Fibroblast of upper back skin (primary cell): Measurements from ENCODE around the gene MRFAP1.
"Not testable (repeated sequence)": the region's sequence is repeated elsewhere in the genome, so short reads cannot be mapped to it uniquely, and the experiment has no call there.

Experiments used
- DNase-seq: peaks from one replicate; pipeline ENCODE4 v3.0.0-alpha.2; 2013

MRFAP1 gene

GRCh38 chr4:6672541-6673190 lies 32.2 kb downstream of the MRFAP1 start:
- not testable (repeated sequence) for DNase-seq

DNA sequence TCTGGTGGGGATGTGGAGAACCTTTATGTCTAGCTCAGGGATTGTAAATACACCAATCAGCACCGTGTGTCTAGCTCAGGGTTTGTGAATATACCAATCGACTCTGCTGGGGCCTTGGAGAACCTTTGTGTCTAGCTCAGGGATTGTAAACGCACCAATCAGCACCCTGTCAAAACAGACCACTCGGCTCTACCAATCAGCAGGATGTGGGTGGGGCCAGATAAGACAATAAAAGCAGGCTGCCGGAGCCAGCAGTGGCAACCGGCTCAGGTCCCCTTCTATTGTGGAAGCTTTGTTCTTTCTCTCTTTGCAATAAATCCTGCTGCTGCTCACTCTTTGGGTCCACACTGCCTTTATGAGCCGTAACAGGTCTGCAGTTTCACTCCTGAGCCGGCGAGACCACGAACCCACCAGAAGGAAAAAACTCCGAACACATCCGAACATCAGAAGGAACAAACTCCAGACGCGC lies 32.7 kb downstream of the MRFAP1 start:
- DNase-seq: peak; percentile 35

GRCh38 chr4:6673660-6674499 lies 33.4 kb downstream of the MRFAP1 start:
- DNase-seq: peak; percentile 96

DNA sequence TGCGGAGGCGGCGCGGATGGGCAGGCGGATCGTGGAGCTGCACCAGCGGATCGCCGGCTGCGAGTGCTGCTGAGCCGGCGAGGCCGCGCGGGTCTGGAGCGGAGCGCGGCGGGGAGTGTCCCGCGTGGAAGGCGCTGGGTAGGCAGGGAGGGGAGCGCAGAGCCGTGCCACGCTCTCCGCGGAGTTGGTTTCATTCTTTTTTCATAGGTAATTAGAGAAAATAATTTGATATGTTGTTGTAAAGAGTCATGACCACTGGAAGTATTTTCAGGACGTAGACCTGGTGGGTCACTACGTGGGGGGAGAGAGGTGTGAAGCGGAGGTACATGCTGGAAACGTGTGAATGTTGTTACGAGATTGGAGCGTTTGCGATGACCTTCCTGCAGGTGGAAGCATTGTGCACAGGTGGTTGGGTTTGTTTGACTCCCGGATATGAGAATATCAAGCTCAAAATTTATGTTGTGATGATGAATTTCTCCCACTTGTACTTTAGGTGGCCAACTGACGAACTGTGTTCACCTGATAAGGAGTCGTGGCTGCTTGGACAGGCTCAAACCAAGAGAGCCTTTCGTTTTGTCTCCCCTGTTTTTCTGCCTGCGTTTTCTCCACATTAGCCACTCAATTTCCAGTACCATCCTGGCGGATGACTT lies 34.1 kb downstream of the MRFAP1 start:
- peak; percentile 24 for DNase-seq

- DNase-seq: no peak
Measured at GRCh38 chr4:6676722-6677558, 36.5 kb downstream of the MRFAP1 start.

GRCh38 chr4:6680372-6681034 lies 40.0 kb downstream of the MRFAP1 start:
- DNase-seq: no peak

GRCh38 chr4:6681191-6681590 lies 40.7 kb downstream of the MRFAP1 start:
- no peak for DNase-seq

DNA sequence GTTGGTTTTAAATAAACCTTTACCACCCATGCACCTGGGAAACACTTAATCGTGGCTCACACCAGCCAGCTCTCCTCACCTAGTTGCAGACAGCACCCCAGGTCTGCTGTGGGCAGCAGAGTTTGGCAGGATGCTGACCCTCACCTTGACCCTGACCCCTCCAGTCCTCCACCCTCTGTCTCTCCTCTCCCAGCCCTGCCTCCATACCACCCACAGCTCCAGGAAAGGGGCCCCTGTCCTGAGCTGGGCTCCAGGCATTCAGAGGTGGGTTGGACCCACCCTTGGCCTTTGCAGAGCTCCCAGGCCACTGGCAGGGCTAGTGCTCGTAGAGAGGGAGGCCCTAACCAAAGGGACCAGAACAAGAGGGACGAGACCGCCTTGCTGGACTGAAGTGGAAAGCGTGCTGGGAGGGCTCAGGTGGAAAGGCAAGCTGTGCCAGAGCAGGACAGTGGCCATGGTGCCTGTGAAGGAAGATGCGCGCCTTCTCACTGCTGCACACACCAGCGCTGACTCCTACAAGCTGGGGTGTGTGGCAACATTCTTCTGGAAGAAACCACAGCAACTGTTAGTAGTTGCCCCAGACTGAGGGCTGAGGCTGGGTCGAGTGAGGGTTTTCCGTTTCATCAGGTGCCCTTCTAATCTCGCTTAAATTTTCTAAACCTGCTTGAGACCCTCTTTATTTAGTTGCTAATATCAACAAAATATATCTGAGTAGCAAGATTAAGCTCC lies 42.5 kb downstream of the MRFAP1 start:
- no peak for DNase-seq

GRCh38 chr4:6684656-6685055 lies 44.2 kb downstream of the MRFAP1 start:
- no peak for DNase-seq

DNA sequence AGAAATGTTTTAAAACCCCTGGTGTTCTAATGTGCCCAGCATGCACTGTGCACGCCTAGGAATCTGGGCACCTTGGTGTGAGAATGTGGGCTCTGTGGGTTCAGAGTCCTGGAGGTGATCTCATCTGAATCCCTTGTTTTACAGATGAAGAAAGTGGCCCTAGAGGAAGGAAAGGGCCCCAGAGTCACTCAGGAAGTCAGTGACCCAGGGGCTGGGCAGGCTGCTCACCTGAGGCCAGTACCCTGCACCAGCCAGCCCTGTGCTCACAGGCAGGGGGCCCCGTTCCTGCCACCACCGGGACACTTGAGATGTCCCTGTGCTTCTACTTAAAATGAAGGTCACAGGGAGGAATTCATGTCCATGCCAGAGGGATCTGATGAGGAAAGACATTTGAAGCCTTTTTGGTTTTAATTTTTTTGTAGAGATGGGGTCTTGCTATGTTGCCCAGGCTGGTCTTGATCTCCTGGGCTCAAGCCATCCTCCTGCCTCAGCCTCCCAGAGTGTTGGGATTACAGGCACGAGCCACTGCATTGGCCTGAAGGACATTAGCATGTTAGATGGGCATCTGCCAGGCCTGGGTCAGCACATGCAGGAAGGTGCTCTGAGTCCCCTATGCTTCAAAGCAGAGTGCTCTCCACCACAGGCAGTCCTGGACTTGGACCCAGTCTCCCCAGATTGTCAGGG lies 45.8 kb downstream of the MRFAP1 start:
- DNase-seq: no peak

DNA sequence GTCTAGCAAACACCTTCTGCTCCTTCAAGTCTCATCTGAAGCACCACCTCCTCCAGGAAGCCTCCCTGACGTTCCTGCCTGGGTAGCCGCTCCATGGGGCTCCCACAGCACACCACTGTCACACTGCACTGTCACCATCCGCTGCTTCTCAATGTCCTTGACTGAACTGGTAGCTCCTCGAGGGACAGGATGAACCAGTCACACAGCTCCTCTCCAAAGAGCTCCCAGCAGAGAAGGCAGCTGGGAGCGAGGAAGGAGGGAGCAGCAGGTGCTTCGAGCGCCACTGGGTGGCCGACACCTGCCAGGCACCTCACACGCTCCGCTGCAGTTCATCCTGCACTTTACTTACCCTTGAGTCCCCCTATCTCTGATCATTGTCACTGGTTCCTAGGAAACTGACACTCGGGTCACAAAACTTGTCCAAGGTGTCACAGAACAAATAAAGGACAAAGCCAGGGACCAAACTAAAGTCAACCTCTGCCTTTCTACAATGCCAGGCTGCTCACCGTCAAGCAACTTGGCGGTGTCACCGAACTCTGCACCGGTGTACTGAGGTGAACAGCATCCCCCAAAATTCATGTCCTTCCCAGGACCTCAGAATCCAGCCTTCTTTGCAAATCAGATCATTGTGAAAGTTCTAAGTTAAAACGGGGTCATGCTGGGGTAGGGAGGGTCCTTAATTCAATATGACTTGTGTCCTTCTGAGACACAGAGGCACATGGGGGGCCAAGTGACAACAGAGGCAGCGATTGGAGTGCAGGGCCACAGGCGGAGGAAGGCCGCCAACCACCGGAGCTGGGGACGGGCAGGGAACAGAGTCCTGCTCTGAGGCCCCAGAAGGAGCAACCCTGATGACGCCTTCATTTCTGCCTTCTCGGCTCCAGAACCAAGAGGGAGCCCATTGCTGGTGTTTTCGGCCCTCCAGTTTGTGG lies 47.7 kb downstream of the MRFAP1 start:
- DNase-seq: no peak

DNA sequence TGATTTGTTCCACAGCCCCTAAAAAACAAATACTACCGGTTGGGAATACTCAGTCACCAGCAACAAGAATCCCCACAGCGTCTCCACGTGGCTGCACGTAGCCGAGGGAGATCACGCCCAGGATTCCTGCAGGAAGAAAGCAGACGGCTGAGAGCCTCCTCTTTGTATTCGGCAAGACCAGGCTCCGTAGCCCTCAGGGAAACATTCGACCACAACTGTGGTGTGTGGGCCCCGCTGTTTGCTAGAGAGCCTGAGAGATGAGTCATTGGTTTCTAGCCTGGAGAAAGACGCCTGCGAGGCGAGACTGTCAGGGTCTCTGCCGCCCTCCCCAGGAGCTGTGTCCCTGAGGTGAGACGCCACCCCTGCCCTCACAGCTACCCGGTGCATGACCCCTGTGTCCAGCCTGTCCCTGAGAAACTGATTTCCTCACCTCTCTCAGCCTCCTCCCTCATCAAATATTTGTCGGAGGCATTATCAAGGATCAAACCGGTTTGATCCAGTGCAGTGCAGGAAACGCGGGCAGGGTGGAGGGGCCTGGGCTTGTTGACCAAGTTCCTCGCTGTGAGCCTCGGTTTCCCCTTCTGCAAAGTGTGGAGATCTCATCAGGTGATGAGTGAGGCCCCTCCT lies 48.5 kb downstream of the MRFAP1 start:
- DNase-seq: peak; percentile 97

DNA sequence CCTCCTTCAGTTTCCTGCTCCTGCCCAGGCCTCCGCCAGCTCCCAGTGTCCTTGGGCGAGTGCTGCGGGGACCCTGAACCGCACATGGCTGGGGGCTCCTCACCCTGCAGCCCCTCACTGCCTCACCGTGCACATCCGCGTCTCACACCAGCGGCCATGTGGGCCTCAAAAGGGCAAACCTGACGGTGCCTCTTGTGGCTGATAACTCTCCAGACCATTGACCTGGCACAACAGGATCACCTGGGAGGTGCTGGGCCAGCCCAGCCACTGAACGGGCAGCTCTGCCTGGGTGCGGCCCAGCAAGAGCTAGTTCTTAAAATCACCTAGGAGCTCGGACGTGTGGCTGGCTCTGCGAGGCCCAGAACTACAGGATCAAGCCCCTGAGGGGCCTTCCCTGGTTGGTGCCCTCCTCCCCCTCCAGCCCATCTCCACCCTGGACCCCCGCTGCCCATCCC lies 49.0 kb downstream of the MRFAP1 start:
- no peak for DNase-seq
